Right renal pelvis (tissue), 4 donors: ENCODE results near the gene INPP5D. TPM values are rescaled to one million over a fixed set of nuclear protein-coding genes. Genes with fewer than 3 reads are reported as not detected.
"Not testable (repeated sequence)": the region's sequence is repeated elsewhere in the genome, so short reads cannot be mapped to it uniquely, and the experiment has no call there.

Source experiments
- DNase-seq, 4 donors: peaks; one replicate each; pipeline ENCODE4 v3.0.0-alpha.2; 2013; ENCODE audit warnings: low read depth in 4 of 4, low spot score in 3 of 4, missing footprints in 1 of 4
- polyA plus RNA-seq, 4 donors: library from polyadenylated mRNA; unstranded; fragments of 120-200 nt; gene quantifications; one replicate each; pipeline ENCODE4 v1.2.1, GENCODE V29; 2013; ENCODE audit not compliant: insufficient read length in 4 of 4

Gene INPP5D
- polyA plus RNA-seq, 4 donors = 5.4 to 10.7 (median 6.9) TPM

- no peak for DNase-seq
Measured at GRCh38 chr2:233163486-233164103, 103.5 kb downstream of the INPP5D start.

GRCh38 chr2:233164128-233164635 is 104.0 kb downstream of the INPP5D start:
- DNase-seq = no peak

GRCh38 chr2:233164967-233165366 is 104.8 kb downstream of the INPP5D start:
- DNase-seq = no peak

- no peak for DNase-seq
Measured at GRCh38 chr2:233165543-233165894, 105.4 kb downstream of the INPP5D start.

- DNase-seq = no peak
Measured at GRCh38 chr2:233165895-233166661, 105.9 kb downstream of the INPP5D start.

- no peak for DNase-seq
Measured at GRCh38 chr2:233168445-233168844, 108.3 kb downstream of the INPP5D start.

- no peak for DNase-seq
Measured at GRCh38 chr2:233168919-233169318, 108.8 kb downstream of the INPP5D start.

- DNase-seq = no peak
Measured at GRCh38 chr2:233171344-233171743, 111.2 kb downstream of the INPP5D start.

GRCh38 chr2:233173115-233173514 is 113.0 kb downstream of the INPP5D start:
- DNase-seq = no peak

GRCh38 chr2:233174137-233174536 is 114.0 kb downstream of the INPP5D start:
- no peak for DNase-seq

GRCh38 chr2:233178994-233179847 is 119.1 kb downstream of the INPP5D start:
- no peak for DNase-seq

- DNase-seq = no peak
Measured at GRCh38 chr2:233179848-233180366, 119.8 kb downstream of the INPP5D start.

- no peak for DNase-seq
Measured at GRCh38 chr2:233183869-233184418, 123.8 kb downstream of the INPP5D start.

GRCh38 chr2:233184669-233185068 is 124.5 kb downstream of the INPP5D start:
- no peak for DNase-seq

- DNase-seq = no peak
Measured at GRCh38 chr2:233185330-233185729, 125.2 kb downstream of the INPP5D start.

- no peak for DNase-seq
Measured at GRCh38 chr2:233185963-233186362, 125.8 kb downstream of the INPP5D start.

GRCh38 chr2:233186851-233187250 is 126.7 kb downstream of the INPP5D start:
- DNase-seq = no peak

GRCh38 chr2:233189025-233189424 is 128.9 kb downstream of the INPP5D start:
- no peak for DNase-seq

GRCh38 chr2:233191016-233191415 is 130.9 kb downstream of the INPP5D start:
- DNase-seq = not testable (repeated sequence)

- DNase-seq = no peak
Measured at GRCh38 chr2:233193738-233194137, 133.6 kb downstream of the INPP5D start.

GRCh38 chr2:233195027-233195426 is 134.9 kb downstream of the INPP5D start:
- DNase-seq = no peak
